ENCODE data around the gene KREMEN1.
A peak's percentile ranks its signal among the peaks of the same experiment; 100 is the strongest.

KREMEN1 gene

DNA sequence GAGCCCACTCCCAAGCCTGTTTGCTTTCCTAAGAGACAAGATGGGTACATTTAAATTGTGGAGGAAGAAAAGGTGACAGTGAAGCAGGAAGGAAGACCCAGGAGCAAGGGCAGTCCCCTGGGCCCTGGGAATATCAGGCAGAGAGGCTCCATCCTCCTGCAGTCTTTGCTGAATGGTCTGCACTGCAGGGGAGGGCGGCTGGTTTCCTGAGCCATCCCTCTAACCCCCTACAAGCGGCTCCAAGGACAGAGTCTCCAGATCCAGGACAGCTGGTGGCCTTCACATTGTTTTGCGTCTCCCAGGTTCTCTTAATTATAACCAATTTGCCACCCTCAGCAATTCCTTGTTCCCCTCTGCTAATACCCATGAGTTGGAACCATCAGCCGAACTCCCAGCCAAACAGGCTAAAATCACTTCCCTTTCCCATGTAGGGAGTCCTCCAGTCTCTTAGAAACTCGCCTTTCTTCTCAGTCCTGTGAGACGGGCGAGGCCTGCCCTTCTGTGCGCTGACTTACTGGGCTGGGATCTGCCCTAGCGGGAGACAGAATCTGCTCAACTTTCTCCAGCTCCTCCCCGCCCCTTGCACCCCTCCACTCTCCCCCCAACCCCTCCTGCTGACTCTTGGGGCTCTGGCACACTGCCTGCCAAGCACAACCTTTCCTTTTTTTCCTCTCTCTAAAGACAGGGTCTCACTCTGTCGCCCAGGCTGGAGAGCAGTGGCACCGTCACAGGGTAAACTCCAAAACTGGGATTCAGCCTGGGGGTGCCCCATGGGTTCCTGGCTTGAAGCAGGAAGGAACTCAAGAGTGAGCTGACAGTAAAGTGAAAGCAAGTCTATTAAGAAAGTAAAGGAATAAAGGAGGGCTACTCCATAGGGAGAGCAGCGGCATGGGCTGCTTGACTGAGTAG lies 79.5 kb downstream of the KREMEN1 start:
- DNase-seq (ENCODE audit: low spot score): no peak

DNA sequence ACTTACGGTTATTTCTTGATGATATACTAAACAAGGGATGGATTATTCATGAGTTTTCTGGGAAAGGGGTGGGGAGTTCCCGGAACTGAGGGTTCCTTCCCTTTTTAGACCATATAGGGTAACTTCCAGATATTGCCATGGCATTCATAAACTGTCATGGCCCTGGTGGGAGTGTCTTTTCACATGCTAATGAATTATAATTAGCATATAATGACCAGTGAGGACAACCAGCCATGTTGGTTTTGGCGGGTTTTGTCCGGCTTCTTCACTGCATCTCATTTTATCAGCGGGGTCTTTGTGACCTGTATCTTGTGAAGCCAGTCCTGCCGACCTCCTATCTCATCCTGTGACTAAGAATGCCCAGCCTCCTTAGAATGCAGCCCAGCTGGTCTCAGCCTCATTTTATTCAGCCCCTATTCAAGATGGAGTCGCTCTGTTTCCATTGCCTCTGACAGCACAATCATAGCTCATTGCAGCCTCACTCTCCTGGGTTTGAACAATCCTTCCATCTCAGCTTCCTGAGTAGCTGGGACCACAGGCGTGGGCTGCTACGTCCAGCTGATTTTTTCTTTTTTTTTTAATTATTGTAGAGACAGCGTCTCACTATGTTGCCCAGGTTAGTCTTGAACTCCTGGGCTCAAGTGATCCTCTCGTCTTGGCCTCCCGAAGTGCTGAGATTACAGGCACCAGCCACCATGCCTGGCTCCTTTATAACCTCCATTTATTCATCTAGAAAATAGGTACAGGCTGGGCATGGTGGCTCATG lies 80.3 kb downstream of the KREMEN1 start:
- no peak for DNase-seq (ENCODE audit: low spot score)

DNA sequence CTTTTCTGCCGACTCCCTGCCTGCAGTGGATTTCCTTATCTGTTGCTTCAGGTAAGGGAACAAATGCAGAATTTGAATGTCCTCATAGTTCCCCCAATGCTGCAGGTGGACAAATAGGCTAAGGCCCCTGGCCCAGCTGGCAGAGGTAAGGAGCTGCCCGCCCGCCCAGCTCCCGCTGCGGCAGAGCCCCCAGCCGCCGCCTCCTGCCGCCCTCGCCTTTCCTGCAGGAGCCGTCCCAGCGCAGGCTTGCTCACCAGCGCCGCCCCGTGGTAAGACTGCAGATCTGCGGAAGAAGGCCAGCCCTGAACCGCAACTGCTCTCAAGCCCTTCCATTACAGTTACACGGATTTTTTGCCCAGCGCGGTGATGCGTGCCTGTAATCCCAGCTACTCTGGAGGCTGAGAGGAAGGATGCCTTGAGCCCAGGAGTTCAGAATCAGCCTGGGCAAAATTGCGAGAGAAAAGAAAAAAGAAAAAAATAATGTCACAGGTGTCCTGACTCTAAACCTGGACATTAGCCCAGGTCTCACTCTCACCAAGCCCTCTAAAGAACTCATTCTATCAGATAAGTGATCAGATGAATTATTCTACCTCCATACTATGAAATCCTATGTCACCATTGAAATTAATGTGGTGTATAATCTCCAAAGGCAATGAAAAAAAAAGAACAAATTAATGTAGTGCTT lies 81.7 kb downstream of the KREMEN1 start:
- DNase-seq (ENCODE audit: low spot score): peak; percentile 95

DNA sequence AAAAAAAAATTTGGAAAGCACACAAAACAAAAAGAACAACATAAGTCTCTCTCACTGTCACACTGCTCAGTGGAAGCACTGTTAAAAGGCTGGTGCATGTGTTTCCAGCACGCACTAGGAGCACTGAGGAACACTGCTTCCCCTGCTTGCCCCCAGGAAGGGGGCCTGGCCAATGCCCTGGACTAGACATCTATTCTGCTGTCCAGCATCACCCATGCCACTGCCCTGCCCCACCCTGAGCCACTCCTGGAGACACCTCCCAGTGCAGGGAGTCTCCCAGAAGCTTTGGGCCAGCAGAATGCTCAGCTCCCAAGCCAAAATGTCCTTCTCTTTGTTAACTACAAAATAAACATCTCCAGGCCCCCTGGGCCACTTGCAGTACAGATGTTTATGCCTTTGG lies 83.1 kb downstream of the KREMEN1 start:
- DNase-seq (ENCODE audit: low spot score): no peak

DNA sequence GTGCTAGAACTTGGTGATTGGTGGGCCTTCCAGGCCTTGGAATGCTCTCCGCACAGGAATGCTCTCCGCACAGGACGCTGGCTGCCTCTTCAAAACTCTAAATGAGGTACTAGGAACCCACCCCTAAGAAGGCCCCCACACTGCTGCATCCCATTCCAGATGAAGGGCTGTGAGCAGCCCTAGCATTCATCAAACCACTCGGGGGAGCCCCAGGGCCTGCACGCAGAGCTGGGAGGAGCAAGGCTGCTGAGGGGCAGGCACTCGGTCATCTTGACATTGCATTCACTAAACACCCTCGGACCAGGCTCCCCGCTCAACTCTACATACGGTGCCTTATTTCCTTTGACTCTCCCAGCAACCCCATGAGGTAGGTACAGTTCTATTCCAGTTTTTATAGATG lies 83.7 kb downstream of the KREMEN1 start:
- peak; percentile 60 for DNase-seq (ENCODE audit: low spot score)

DNA sequence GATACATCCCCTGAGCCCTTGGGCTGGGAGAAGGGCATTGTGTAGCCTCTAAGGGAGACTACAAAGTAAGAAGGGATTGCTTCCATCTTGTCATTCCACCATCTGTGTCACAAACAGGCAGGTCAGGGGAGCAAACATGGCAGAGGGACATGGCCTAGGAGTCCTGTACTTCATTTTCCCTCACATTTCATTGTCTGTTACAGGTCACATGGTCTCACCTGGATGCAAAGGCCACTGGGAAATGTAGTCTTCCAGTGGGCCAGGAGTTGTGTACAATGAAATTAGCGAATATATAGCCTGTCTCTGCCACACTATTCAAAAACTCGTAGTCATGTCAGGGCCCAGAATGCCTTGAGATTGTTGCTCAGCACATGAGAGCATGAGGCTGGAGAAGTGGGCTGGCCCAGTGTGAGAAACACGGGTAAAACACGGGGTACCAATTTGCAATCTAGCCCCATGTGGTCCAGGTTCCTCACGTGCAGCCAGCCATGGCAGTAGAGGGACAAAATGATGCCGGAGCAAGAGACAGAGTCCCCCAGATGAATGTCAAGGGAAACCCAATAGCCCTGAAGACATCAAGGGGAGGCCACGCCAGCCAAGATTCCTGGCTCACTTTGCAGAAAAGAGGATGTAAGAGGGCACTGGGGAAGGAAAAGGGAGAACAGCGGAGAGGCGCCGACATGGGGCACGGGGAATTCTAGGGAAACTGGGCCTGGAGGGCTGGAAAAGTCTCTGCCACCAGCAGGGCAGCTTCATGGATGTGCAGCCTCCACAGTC lies 85.1 kb downstream of the KREMEN1 start:
- no peak for DNase-seq (ENCODE audit: low spot score)

DNA sequence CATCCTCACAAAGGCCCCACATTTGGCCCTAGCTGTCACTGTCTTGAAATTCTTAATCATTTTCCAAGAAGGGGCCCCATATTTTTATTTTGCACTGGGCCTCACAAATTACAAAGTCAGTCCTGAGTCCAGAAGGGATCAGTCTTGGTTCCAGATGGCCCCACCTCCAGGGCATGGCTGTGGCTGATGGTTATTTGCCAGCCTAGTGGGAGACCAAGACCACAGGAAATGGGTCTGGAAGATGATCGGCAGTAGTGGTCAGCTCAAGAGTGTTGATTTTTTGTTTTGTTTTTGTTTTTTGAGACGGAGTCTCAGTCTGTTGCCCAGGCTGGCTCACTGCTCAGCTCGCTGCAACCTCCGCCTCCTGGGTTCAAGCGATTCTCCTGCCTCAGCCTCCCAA lies 85.7 kb downstream of the KREMEN1 start:
- no peak for DNase-seq (ENCODE audit: low spot score)

DNA sequence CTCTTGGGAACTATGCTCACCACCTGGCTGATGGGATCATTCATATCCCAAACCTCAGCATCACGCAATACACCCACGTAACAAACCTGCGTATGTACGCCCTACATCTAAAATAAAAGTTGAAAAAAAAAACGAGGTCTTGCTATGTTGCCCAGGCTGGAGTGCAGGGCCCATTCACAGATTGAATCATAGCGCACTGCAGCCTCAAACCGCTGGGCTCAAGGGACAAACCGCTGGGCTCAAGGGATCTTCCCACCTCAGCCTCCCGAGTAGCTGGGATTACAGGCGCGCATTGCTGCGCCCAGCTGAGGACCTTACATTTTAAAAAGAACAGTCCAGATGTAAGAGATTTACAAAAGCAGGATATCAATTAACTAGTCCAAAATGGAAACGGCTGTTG lies 91.0 kb downstream of the KREMEN1 start:
- no peak for DNase-seq (ENCODE audit: low spot score)

DNA sequence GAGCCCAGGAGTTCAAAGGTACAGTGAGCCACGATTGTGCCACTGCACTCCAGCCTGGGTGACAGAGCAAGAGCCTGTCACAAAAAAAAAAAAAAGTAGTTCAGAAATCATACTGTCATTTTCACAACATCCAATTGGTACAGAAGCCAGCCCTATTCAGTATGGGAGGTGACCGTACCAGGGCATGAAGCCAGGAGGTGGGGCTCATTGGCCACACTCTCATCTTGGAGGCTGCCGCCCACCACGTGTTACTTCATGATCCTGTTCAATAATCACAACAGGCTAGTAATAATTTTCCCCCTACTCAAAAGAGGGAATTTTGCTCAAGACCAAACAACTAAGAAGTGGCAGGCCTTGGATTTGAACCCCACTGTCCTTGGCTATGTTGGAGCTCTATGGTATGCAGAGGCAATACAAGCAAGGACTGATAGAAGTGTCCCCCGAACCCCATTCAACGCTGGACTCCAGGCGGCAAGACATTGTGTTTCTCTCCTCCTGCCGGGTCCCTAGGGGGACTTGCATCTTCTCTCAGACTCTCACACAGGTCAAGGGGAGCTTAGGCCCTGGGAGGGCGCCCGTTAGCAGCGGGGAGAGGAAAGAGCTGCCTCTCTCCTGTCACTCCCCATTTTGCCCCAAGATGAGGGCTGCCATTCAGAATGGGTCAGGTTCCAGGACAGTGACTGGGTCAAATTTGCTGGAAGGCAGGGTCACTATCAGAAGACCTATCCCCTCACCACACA lies 92.7 kb downstream of the KREMEN1 start:
- no peak for DNase-seq (ENCODE audit: low spot score)

DNA sequence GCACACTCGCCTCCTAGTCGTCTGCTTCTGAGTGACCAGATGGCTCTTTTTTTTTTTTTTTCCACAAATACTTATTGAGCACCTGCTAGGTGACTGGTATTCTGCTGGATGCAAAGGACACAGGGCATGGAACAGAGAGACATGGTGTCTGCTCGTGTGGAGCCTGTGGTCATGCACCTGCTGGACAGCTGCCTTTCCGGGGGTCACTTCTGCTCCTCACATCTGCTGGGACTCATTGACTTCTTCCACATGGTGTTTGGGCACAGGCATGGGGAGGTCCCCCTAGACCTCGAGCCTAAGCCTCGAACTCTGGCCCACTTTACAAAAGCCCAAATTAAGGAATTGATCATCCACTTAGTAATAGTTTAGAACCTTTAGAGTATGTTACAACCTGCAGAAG lies 93.3 kb downstream of the KREMEN1 start:
- no peak for DNase-seq (ENCODE audit: low spot score)

DNA sequence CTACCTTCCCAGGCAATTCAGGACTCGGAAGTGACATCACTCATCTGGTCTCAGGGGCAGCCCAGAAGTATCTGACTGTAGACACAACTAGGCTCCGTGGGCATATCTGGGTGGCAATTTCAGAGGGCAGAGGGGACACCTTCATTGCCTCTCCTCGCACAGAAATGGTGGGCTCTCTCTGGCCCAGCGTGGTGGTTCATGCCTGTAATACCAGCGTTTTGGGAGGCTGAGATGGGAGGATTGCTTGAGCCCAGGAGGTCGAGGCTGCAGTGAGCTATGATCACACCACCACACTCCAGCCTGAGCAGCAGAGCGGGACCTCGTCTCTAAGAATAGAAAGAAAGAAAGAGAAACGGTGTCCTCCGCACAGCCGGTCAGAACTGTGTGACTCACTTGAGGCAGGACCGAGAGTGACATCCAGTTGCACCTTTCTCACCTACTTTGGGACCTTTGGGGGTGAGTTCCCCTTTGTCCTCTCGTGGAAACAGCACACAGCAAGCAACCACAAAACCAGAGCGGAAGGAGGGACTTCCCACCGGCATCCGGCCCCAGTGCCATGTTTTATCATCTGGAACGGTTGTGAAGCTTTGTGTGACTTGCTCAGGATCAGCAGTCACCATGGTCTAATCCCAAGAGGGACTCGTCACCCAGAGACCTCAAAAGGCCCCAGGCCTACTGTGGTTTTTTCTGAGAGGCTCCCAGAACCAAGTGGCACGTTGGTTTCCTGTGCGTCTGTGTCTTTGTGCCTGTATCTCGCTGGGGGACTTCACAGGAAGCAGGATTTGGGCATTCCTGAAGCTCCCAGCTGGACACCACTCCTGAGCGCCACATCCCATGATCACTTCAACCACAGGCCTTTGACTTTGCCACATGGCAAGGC lies 94.4 kb downstream of the KREMEN1 start:
- DNase-seq (ENCODE audit: low spot score): no peak

DNA sequence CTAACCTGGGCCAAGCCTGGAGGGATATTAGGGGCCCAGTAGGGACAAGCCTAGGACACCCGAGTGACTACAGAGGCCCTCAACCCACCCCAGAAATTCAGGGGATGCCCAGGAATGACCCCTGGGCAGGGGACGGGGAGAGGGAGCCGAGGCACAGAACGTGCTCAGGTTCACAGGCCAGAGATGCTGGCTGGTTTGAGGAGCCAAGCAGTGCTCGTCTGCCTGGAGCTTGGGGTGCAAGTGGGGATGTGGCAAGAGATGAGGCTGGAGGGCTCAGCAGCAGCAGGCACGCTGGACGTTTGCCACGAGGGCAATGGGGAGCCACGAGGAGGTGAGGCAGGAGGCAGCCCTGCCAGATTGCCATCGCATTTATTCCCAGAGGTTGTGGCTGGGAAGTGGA lies 98.9 kb downstream of the KREMEN1 start:
- DNase-seq (ENCODE audit: low spot score): no peak

DNA sequence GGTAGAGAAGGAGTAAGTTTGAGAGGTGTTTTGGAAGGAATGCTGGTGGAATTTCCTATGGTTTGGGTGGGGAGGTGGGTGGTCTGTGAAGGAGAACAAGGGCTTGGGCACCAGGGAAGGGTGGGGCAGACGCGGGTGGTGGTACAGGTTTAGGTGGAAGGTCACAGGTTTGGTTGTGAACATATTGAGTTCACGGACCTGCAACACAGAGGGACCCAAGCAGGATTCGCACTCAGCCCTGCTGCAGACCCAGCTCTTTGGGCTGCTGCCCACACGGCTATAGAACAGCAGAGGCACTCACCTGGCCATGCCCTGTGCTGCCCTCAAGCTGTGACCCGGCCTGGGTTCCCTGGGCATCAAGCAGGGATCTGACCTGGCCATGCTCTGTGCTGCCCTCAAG lies 99.4 kb downstream of the KREMEN1 start:
- no peak for DNase-seq (ENCODE audit: low spot score)

DNA sequence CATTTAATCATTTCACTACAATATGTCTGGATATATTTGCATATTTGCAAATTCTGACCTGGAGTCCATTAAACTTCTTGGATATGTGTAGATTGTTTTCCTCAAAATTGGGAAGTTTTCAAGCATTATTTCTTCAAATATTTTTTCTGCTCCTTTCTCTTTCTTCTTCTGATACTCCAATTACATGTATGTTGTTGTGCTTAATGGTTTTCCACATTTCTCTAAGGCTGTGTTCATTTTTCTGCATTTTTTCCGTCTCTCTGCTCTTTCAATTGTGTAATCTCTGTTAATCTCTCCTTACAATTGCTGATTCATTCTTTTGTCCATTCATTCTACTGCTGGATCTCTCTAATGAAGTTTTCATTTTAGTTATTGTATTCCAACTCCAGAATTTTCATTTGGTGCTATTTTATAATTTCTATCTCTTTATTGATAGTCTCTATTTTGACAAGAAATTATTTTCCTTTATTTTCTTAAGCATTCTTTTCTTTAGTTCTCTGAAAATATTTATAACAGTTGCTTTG lies 102.5 kb downstream of the KREMEN1 start:
- no peak for DNase-seq (ENCODE audit: low spot score)

DNA sequence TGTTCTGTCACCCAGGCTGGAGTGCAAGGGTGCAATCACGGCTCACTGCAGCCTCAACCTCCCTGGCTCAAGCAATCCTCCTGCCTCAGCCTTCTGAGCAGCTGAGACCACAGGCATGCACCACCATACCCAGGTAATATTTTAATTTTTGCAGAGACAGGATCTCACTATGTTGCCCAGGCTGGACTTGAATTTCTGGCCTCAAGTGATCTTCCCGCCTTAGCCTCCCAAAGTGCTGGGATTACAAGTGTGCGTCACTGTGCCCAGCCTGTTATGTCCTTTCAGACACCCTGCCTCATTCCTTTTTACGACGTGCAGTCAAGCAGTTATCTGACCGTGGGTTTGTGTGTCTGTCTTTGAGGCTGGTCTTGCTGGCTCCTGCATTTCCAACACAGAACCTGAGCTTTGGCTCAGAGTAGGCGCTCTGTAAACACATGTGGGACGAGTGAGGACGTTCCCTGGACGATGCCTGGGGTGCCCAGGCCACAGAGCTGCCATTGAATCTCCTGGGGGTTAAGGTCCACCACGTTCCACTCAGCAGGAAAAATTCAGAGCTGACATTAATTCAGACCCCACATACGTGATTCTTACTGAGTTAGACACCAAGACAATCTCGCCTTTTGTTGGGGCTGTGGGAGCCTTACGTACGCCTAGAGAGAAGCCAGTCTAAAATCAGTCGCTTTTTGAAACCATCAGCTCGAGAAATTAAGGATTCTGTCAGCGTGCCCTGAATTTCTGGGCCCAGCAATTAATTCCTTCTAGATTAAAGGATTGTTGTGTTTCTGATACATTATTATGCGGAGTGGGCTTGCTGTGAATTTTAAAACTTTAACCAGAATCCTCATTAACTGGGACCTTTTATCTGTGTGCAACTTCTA lies 111.4 kb downstream of the KREMEN1 start:
- DNase-seq (ENCODE audit: low spot score): no peak

DNA sequence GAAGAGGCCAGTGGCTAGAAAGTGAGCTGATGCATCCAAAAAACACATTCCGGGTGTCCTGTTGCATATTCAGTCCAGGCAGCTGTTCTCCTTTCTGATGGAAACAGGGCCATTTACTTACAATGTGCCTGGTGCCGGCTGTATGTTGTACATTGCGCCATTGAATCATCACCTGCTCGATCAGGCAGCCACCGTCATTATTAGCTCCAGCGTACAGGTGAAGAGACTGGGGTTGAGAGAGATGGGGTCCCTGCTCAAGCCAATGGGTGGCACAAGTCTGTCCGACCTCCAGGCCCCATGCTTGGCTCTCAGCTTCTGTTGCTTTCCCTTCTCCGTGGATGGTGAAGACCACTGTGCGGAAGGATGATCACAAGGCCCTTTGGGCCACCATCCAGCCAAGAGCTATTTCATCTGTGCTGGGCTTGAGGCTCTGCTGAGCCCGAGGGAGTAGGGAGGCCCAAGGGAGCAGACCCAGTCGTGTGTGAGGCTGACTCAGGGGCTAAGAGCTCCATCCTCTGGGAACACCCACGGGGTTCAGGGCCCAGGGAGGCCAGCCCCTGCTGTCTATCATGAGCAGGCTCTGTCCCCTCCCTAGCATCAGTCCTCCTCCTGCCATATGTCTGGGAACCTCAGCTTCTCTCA lies 112.1 kb downstream of the KREMEN1 start:
- no peak for DNase-seq (ENCODE audit: low spot score)

DNA sequence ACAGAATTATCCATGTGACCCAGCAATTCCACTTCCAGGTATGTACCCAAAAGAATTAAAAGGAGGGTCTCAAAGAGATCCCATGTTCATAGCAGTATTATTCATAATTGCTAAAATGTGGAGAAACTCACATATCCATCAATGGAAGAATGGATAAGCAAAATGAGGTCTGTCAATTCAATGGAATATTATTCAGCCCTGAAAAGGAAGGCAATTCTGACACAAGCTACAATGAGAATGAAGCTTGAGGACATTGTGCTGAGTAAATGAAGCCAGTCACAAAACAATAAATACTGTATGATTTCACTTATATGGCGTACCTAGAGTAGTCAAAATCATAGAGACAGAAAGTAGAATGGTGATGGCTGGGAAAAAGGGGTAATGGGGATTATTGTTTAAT lies 113.5 kb downstream of the KREMEN1 start:
- no peak for DNase-seq (ENCODE audit: low spot score)

DNA sequence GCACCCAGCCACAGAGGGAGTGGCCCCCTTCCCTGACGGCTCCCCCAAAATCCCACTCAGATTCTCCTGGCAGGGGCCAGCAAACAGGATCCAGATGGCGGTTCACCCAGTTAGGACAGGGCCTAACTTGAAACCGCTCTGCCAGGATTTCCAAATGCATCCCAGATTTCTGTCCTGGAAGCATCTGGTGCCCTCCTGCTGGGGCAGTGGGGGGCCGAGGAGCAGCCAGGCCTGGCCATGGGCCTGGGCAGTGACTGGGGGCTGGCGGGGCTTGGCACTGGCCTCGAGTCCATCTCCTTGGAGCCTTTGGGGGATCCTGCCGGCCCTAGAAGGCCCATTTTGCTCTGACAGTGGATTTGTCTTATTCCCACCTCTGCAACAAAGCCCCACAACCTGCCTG lies 115.0 kb downstream of the KREMEN1 start:
- no peak for DNase-seq (ENCODE audit: low spot score)

DNA sequence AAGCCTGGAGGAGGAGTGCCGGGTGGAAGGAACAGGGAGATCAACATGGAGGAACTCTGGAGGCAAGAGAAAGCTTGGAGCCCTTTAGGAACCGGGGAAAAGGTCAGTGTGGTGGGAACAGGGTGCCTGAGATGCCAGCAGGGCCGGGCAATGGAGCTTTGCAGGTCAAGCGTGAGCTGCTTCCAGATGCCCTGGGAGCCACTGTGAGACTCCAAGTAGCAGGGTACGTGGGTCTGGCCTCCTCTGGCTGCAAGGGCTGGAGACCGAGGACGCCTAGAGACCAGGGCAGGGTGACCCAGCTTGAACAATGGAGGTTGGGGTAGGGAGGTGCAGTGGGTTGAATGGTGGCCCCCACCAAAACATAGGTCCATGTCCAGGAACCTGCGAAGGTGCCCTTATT lies 117.2 kb downstream of the KREMEN1 start:
- no peak for DNase-seq (ENCODE audit: low spot score)

All from HuH-7 (cell line).